Measurements from ENCODE around the gene CDH9.

Gene CDH9

GRCh38 chr5:27038476-27038875 is at the start of gene CDH9:
CDH9 (minus strand) TSS chr5:27038586; CDS start chr5:26988333, 50,253 bp downstream.
- ChIA-PET CTCF (no interaction called here), POLR2A (no interaction called here)
- DNase-seq (ENCODE audit: extremely low spot score): no peak
- TF ChIP-seq FOXM1 (IDR thresholded peaks at IDR 0.05; ENCODE audit: borderline replicate concordance) (no peak), ZNF384 (IDR thresholded peaks at IDR 0.05) (no peak), NFRKB (IDR thresholded peaks at IDR 0.05) (no peak)

- no peak for TF ChIP-seq FOXM1 (IDR thresholded peaks at IDR 0.05; ENCODE audit: borderline replicate concordance)
- TF ChIP-seq SP1 (IDR thresholded peaks at IDR 0.05): no peak
- TF ChIP-seq ELF4 (IDR thresholded peaks at IDR 0.05): no peak
- no peak for TF ChIP-seq TARDBP (IDR thresholded peaks at IDR 0.05)
- no peak for TF ChIP-seq SUZ12 (IDR thresholded peaks at IDR 0.05)
- TF ChIP-seq CTBP1 (IDR thresholded peaks at IDR 0.05; ENCODE audit: borderline replicate concordance): no peak
- TF ChIP-seq ZNF384 (IDR thresholded peaks at IDR 0.05): no peak
- TF ChIP-seq PKNOX1 (IDR thresholded peaks at IDR 0.05): no peak
- TF ChIP-seq BHLHE40 (IDR thresholded peaks at IDR 0.05; ENCODE audit: borderline replicate concordance): no peak
- TF ChIP-seq L3MBTL2 (conservative IDR thresholded peaks at IDR 0.05): no peak
- TF ChIP-seq ARNT (IDR thresholded peaks at IDR 0.05): no peak
- TF ChIP-seq FOXK2 (IDR thresholded peaks at IDR 0.05): no peak
- no peak for TF ChIP-seq LEF1 (IDR thresholded peaks at IDR 0.05; ENCODE audit: borderline replicate concordance)
- TF ChIP-seq FOXA1 (IDR thresholded peaks at IDR 0.05): no peak
- no peak for TF ChIP-seq HDGF (IDR thresholded peaks at IDR 0.05; ENCODE audit: borderline replicate concordance)
- ChIA-PET CTCF (no interaction called here), POLR2A (no interaction called here)
- no peak for DNase-seq (ENCODE audit: extremely low spot score)
These were observed 49.4 kb upstream of the CDH9 start for GRCh38 chr5:27087747-27088146.

- DNase-seq (ENCODE audit: extremely low spot score): no peak
- CTCF ChIA-PET: no interaction called here
- POLR2A ChIA-PET: no interaction called here
- TF ChIP-seq BHLHE40 (IDR thresholded peaks at IDR 0.05; ENCODE audit: borderline replicate concordance): no peak
- TF ChIP-seq HDGF (IDR thresholded peaks at IDR 0.05; ENCODE audit: borderline replicate concordance): no peak
- TF ChIP-seq FOXA1 (IDR thresholded peaks at IDR 0.05): no peak
- no peak for TF ChIP-seq L3MBTL2 (conservative IDR thresholded peaks at IDR 0.05)
- TF ChIP-seq TARDBP (IDR thresholded peaks at IDR 0.05): no peak
- no peak for TF ChIP-seq FOXK2 (IDR thresholded peaks at IDR 0.05)
These were observed 45.3 kb upstream of the CDH9 start for GRCh38 chr5:27083449-27084415.

- ChIA-PET CTCF (no interaction called here), POLR2A (no interaction called here)
- TF ChIP-seq LEF1 (IDR thresholded peaks at IDR 0.05; ENCODE audit: borderline replicate concordance) (no peak), L3MBTL2 (conservative IDR thresholded peaks at IDR 0.05) (no peak), NFRKB (IDR thresholded peaks at IDR 0.05) (no peak), PKNOX1 (IDR thresholded peaks at IDR 0.05) (no peak), ELF4 (IDR thresholded peaks at IDR 0.05) (no peak), HDGF (IDR thresholded peaks at IDR 0.05; ENCODE audit: borderline replicate concordance) (no peak), FOXK2 (IDR thresholded peaks at IDR 0.05) (no peak), SUZ12 (IDR thresholded peaks at IDR 0.05) (no peak), FOXA1 (IDR thresholded peaks at IDR 0.05) (no peak), CTBP1 (IDR thresholded peaks at IDR 0.05; ENCODE audit: borderline replicate concordance) (no peak), SP1 (IDR thresholded peaks at IDR 0.05) (no peak), ZNF384 (IDR thresholded peaks at IDR 0.05) (no peak), ARNT (IDR thresholded peaks at IDR 0.05) (no peak), TARDBP (IDR thresholded peaks at IDR 0.05) (no peak)
These were observed 41.8 kb upstream of the CDH9 start for GRCh38 chr5:27080147-27080546.

GRCh38 chr5:27062451-27062850 is 24.1 kb upstream of the CDH9 start:
- CTCF ChIA-PET: no interaction called here
- POLR2A ChIA-PET: no interaction called here
- DNase-seq (ENCODE audit: extremely low spot score): no peak
- TF ChIP-seq CTBP1 (IDR thresholded peaks at IDR 0.05; ENCODE audit: borderline replicate concordance) (no peak), ARNT (IDR thresholded peaks at IDR 0.05) (no peak), FOXM1 (IDR thresholded peaks at IDR 0.05; ENCODE audit: borderline replicate concordance) (no peak)

More at GRCh38 chr5:27080147-27080546, 41.8 kb upstream of the CDH9 start:
- DNase-seq (ENCODE audit: extremely low spot score): no peak

- TF ChIP-seq FOXK2 (IDR thresholded peaks at IDR 0.05): no peak
- no peak for TF ChIP-seq ELF4 (IDR thresholded peaks at IDR 0.05)
- no peak for TF ChIP-seq CTBP1 (IDR thresholded peaks at IDR 0.05; ENCODE audit: borderline replicate concordance)
- no peak for TF ChIP-seq SP1 (IDR thresholded peaks at IDR 0.05)
- DNase-seq (ENCODE audit: extremely low spot score): no peak
- ChIA-PET POLR2A (no interaction called here), CTCF (no interaction called here)
These were observed 10.1 kb upstream of the CDH9 start for GRCh38 chr5:27048510-27048909.

- CTCF ChIA-PET: no interaction called here
- POLR2A ChIA-PET: no interaction called here
- TF ChIP-seq ELF4 (IDR thresholded peaks at IDR 0.05) (no peak), TARDBP (IDR thresholded peaks at IDR 0.05) (no peak), FOXA1 (IDR thresholded peaks at IDR 0.05) (no peak)
- no peak for DNase-seq (ENCODE audit: extremely low spot score)
These were observed 3.0 kb upstream of the CDH9 start for GRCh38 chr5:27041372-27041771.

All from HEK293T (cell line).